Omental fat pad (tissue), 4 donors: ENCODE data around the gene C21orf91. TPM values are rescaled to one million over a fixed set of nuclear protein-coding genes. Genes with fewer than 3 reads are reported as not detected.

Source experiments
- ATAC-seq: fragments of 150-250 bp; one replicate; pipeline ENCODE4 v1.9.1; 2016; ENCODE audit warnings: mild to moderate bottlenecking, moderate library complexity; ENCODE audit not compliant: low FRiP score
- DNase-seq: peaks from one replicate; pipeline ENCODE4 v3.0.0-alpha.2; 2019; ENCODE audit warnings: low spot score
- total RNA-seq, 4 donors: library from RNA; depleted of rRNA; stranded (reverse); fragments of >200 nt; gene quantifications; one replicate each; pipeline ENCODE4 v1.1.0, GENCODE V29; 2016
- TF ChIP-seq, protein P1 (sequence below), 3 donors: fragments of 450-650 bp; IDR thresholded peaks; one replicate each; pipeline ENCODE4 v1.5.1; 2016 to 2017; ENCODE audit warnings: antibody characterized with exemption in 3 of 3, mild to moderate bottlenecking in 3 of 3, moderate library complexity in 2 of 3

The C21orf91 gene
- total RNA-seq, 4 donors from 2014 or later, result 6.6 to 30.9 (median 9.2) TPM

DNA sequence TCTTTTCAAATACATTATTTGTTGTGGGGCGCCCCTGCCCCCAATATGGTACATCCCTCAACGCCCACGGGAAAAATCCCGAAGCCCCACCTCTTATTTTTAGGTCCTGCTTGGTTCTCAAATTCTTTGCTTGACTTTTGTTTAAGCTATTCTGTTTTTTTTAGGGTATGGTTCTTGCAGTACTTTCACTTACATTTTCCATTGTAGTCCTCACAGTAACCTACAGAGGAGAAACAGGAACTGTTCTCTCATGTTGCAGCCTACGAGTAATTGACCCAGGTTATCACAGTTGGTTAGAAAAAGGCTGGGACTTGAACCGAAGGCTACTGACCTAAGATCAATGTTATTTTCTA is 697 bp upstream of the C21orf91 start:
- ATAC-seq (peak; percentile 60), DNase-seq (peak; percentile 29)
- TF ChIP-seq, protein P1, sequence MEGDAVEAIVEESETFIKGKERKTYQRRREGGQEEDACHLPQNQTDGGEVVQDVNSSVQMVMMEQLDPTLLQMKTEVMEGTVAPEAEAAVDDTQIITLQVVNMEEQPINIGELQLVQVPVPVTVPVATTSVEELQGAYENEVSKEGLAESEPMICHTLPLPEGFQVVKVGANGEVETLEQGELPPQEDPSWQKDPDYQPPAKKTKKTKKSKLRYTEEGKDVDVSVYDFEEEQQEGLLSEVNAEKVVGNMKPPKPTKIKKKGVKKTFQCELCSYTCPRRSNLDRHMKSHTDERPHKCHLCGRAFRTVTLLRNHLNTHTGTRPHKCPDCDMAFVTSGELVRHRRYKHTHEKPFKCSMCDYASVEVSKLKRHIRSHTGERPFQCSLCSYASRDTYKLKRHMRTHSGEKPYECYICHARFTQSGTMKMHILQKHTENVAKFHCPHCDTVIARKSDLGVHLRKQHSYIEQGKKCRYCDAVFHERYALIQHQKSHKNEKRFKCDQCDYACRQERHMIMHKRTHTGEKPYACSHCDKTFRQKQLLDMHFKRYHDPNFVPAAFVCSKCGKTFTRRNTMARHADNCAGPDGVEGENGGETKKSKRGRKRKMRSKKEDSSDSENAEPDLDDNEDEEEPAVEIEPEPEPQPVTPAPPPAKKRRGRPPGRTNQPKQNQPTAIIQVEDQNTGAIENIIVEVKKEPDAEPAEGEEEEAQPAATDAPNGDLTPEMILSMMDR (IDR thresholded peaks at IDR 0.05), result no peak

GRCh38 chr21:17818186-17819113 is 706 bp downstream of the C21orf91 start:
- peak; percentile 47 for ATAC-seq
- TF ChIP-seq, protein P1 (IDR thresholded peaks at IDR 0.05), result no peak
- DNase-seq, result no peak

DNA sequence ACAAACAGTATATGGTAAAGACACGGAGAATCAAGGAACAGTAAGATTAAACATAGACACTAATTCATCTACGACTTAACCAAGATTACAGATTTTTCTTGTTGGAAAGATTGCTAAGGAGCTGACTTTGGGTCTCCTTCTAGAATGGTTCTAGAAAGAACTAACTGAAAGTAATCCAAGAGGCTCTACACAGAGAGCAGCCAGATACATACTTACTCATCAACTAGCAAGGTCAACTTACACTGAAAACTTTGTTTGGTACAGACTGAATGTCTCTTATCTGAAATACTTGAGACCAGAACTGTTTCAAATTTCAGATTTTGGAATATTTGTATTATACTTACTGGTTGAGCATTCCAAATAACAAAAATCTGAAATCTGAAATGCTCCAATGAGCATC is 5.8 kb downstream of the C21orf91 start:
- TF ChIP-seq, protein P1 (IDR thresholded peaks at IDR 0.05), result no peak
- ATAC-seq, result no peak
- DNase-seq, result no peak

DNA sequence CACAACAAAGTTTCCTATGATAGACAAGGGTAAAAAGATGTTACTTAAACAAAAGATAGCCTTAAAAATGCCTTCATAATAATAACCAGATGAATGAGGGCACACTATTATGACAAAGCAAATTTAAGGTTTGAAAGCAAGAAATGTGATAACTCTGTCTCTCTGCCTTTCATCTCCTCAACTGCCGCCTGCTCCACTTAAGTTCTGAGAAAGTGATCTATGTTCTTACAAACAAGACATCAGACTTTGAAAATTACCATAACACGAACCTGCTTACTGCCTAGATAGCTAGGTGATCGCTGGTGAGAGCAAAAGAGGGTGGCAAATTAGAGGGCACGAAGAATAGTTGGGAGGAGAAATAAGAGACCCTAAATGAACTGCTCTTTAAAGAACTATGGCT is 13.2 kb downstream of the C21orf91 start:
- ATAC-seq (no peak), DNase-seq (no peak)
- TF ChIP-seq, protein P1 (IDR thresholded peaks at IDR 0.05), result no peak

DNA sequence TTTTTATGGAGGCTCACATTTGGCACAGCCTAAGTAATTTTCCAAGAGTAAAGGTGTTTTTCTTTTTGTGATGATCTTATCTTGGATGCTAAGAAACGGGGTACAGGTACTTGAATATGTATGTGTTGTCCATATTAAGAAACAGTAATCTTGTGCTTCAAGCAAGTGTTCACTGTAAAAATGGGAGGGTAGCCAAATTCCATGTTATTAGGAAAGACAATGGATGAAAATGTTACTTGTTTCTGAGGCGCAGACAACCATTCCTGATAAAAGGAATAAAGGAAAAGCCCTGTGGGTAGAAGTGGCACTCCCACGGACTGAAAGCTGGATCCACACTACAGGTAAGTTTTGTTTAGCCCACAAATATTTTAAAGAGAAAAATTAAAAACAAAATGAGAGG is 15.6 kb downstream of the C21orf91 start:
- DNase-seq, result no peak
- TF ChIP-seq, protein P1 (IDR thresholded peaks at IDR 0.05), result no peak
- no peak for ATAC-seq

DNA sequence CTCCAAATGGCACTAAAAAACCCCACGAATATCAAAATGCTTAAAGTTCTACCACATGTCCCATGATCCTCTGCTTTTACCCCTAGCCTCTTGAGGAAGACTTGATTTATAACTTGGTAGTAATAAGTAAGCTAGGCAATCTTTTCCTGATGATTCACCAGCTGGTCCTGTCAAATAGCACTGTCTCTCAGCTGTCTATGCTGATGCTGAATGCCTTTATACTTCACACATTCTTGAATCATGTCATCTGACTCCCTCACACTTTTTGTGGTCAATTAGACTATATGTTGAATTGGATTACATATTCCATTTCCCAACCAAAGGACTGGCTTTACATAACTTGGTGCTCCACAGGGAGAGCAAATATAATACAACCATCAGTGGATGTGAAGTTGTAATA is 16.6 kb downstream of the C21orf91 start:
- TF ChIP-seq, protein P1 (IDR thresholded peaks at IDR 0.05), result no peak
- no peak for DNase-seq
- ATAC-seq, result no peak
